SJSA1 (cell line): ENCODE results near the gene STX16. TPM values are rescaled to one million over a fixed set of nuclear protein-coding genes. Genes with fewer than 3 reads are reported as not detected.
"Not testable (repeated sequence)": the region's sequence is repeated elsewhere in the genome, so short reads cannot be mapped to it uniquely, and the experiment has no call there.

Experiments used
- DNase-seq, 2 experiments: peaks; one replicate each; pipeline ENCODE4 v3.0.0-alpha.2; 2015 to 2020; ENCODE audit warnings: low spot score in 2 of 2, low read depth in 1 of 2
- H3K27ac ChIP-seq: fragments of 250-450 bp; sonication (Bioruptor Pico); 2 replicates; pipeline ENCODE4 v1.5.1; 2020; ENCODE audit warnings: mild to moderate bottlenecking, moderate library complexity
- H3K27me3 ChIP-seq: fragments of 250-450 bp; sonication (Bioruptor Pico); replicated peaks from 2 replicates; pipeline ENCODE4 v1.5.1; 2020; ENCODE audit warnings: mild to moderate bottlenecking, moderate library complexity
- H3K36me3 ChIP-seq: fragments of 250-450 bp; sonication (Bioruptor Pico); 2 replicates; pipeline ENCODE4 v1.5.1; 2020; ENCODE audit warnings: mild to moderate bottlenecking
- H3K4me1 ChIP-seq: fragments of 250-450 bp; sonication (Bioruptor Pico); replicated peaks from 2 replicates; pipeline ENCODE4 v1.6.1; 2021; ENCODE audit warnings: mild to moderate bottlenecking
- H3K4me3 ChIP-seq: fragments of 250-450 bp; sonication (Bioruptor Pico); 2 replicates; pipeline ENCODE4 v1.5.1; 2020; ENCODE audit warnings: mild to moderate bottlenecking
- H3K9me3 ChIP-seq: fragments of 250-450 bp; sonication (Bioruptor Pico); replicated peaks from 2 replicates; pipeline ENCODE4 v1.5.1; 2020; ENCODE audit warnings: mild to moderate bottlenecking
- total RNA-seq: library from RNA; depleted of rRNA; stranded (reverse); fragments of >200 nt; shearing (Covaris generic); gene quantifications from 2 replicates; pipeline ENCODE4 v1.2.3, GENCODE V29; 2014; rRNA removed

STX16 gene
- total RNA-seq, 1 experiment from 2014 or later, result 26.2 TPM

DNA sequence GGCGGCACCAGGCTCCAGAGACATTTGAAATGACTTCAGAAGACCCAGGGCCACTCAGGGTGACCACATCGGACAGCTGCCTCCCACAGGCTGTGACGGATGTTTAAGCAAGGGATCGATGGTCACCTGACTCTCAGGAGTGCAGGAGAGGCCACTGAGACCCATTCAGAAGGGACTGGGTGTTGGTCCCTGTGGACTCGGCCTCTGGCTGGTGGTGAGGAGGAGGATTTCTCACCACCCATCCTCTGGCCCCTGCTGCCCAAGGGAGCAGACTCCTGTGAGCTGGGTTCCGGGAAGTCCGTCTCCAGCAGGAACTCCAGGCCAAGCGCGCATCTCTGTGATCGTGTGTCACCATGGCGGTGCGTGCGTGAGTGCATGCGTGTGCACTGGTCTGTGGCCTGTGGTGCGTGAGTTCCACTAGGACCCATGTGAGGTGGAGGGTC lies 67.1 kb downstream of the STX16 start:
- Histone ChIP-seq H3K27me3 (0 out of 2 replicates have a peak, but pooled peaks cover 5% of the 10 kb centered on the region), H3K4me3 (no peak overlapping the region), H3K36me3 (no peaks in the 10 kb centered on the region), H3K9me3 (no peaks in the 10 kb centered on the region), H3K4me1 (no peaks in the 10 kb centered on the region), H3K27ac (no peak overlapping the region)
- DNase-seq, result peak in 1 of 2 experiments; percentile 39

DNA sequence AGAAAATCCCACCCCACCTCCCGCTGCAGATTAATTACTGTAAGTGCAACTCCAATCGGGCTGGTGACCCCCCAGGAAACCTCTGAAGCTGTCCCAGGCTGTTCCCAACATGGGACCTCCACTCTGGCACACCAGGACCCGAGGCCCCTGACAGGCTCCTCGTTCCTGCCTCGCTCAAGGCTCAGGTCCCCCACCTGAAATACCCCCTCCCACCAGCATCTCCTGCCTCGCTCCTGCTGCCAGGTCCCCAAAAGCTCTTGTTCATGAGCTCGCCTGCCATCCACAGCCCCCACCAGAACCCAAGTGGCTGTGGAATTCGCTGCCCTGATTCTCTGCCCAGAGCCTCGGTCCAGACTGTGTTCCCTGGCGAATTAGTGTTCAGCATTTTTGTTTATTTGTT lies 67.6 kb downstream of the STX16 start:
- H3K9me3 ChIP-seq, result no peaks in the 10 kb centered on the region
- H3K36me3 ChIP-seq, result no peaks in the 10 kb centered on the region
- H3K4me1 ChIP-seq, result no peaks in the 10 kb centered on the region
- H3K27ac ChIP-seq, result no peak overlapping the region
- H3K27me3 ChIP-seq, result peaks cover 5% of the 10 kb centered on the region; the same call in 1 of the 2 replicates
- DNase-seq, result no peak
- H3K4me3 ChIP-seq, result no peak overlapping the region

DNA sequence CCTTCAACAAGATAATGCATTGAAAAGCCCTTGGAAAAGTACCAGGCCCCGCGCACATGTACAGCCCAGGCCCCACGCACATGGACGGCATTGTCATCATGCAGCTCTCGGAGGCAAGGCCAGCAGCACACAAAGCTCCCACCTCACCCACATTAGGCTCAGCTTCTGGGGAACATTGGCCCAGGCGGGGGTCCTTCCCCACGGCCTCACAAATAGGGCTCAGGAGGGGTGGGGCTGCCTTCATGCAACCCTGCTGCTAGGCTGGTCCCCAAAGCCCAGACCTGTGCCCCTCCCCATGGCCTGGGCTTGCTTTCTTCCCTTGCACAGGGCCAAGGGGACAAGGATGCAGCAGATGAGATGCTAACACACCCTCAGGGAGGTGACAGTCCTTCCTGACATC lies 68.2 kb downstream of the STX16 start:
- no peaks in the 10 kb centered on the region for H3K9me3 ChIP-seq
- DNase-seq, result no peak
- peaks cover 9% of the 10 kb centered on the region; the same call in 1 of the 2 replicates for H3K27me3 ChIP-seq
- H3K36me3 ChIP-seq, result no peaks in the 10 kb centered on the region
- no peaks in the 10 kb centered on the region for H3K4me1 ChIP-seq
- no peak overlapping the region for H3K27ac ChIP-seq
- no peak overlapping the region for H3K4me3 ChIP-seq

DNA sequence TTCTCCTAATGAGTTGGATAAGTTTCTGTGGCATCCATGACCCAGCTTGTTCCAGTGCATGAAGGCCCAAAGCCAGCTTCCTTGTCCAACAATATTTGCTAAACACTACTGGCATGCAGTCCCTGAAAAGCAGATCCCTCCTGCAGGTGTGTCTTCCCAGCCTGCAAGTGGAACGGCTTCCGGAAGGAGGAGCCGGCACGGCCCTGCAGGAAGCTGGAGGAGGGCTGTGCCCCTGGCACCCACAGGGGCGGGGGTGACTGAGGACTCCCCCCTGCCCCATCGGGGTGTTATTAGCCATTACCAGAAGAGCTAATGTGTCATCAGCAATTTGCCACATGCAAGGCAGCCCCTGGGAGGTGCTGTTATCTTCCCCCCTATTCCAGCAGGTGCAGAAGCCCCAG lies 68.9 kb downstream of the STX16 start:
- Histone ChIP-seq H3K9me3 (no peaks in the 10 kb centered on the region), H3K4me3 (no peak overlapping the region), H3K27me3 (peaks cover 12% of the 10 kb centered on the region; the same call in 1 of the 2 replicates), H3K36me3 (no peaks in the 10 kb centered on the region), H3K27ac (no peak overlapping the region), H3K4me1 (no peaks in the 10 kb centered on the region)
- DNase-seq, result no peak

DNA sequence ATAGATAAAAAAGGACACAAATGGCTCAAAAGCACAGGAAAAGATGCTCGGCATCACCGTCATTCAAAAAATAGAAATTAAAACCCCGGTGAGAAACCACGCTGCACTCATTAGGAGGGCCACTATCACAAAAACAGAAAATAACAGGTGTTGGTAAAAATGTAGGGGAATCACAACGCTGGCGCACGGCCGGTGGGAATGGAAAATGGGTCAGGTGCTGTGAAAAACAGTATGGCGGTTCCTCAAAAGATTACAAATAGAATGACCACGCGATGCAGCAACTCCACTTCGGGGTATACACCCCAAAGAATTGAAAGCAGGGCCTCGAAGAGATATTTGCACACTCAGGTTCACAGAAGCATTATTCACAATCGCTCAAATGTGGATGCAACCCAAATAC lies 69.8 kb downstream of the STX16 start:
- Histone ChIP-seq H3K4me1 (no peaks in the 10 kb centered on the region), H3K27me3 (peaks cover 12% of the 10 kb centered on the region; the same call in 1 of the 2 replicates), H3K4me3 (no peak overlapping the region), H3K36me3 (no peaks in the 10 kb centered on the region), H3K9me3 (no peaks in the 10 kb centered on the region), H3K27ac (no peak overlapping the region)
- no peak for DNase-seq

DNA sequence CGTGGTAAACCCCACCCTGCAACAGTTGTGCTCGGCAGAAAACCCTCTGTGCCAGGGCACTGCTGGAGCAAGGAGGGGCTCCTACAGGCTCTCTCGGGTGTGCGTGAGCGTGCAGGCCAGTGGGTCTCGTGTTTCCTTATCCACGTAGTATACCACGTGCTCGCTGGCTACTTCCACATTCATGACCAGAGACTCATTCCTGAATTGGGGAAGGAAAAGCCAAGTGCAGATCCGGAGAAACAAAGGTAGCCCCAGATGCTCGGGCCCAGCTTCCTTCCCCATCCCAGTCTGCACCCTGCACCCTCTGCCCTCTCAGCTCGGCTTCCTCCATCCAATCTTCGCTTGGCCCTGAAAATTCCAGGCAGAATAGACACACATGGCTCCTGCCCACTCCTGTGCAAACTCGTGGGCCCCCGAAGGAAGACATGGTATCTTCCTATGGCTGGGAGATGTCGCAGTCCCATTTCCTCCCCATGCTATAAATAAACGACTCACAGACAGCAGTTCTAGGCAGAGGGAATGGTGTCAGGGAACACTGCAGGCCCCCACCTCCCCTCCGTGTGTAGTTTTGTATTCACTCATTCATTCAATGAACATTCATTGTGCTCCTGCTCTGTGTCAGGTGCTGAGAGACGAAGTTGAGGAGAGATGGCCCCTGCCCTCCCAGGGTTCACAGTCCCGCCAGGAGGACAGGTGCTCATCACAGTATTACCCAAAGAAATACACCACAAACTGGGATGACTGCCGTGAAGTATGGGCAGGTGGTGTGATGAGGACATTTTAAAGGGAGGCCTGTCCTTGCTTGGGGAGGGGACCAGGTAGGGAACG lies 71.1 kb downstream of the STX16 start:
- Histone ChIP-seq H3K27me3 (peaks cover 12% of the 10 kb centered on the region; the same call in 1 of the 2 replicates), H3K27ac (no peak overlapping the region), H3K9me3 (no peaks in the 10 kb centered on the region), H3K4me3 (no peak overlapping the region), H3K36me3 (no peaks in the 10 kb centered on the region), H3K4me1 (no peaks in the 10 kb centered on the region)
- no peak for DNase-seq

DNA sequence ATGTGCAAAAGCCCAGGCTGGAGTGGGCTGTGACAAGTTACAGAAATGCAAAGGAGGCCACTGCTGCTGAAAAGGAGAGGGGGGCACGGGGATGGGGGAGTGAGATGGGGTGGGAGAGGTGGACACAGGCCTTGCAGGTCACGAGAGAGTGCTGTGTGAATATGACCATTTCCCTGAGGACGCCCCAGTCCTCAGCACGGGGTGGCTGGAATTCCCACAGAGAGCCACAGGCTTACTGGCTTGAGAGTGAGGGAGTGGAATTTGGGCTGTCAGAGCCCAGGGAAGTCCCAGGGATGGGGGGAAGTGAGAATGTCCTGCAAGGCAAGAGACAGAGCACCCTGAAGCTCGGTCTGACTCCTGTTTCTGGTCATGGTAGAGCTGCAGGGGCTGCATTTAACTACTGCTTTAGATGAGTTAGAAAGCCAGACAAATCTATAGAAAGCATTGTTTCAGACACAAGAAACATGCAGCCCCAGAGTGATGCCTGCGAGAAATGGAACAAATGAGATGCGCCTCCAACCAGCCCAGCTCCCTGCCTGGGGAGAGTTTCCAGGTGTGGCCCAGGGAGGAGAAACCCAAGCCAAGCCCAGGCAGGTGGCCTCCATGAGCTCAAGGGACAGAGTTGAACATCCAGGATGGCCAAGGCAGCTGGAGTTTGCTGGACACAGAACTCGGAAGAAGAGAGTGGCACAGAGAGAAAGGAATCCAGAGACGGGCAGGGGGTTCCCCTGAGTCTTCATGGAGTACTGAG lies 72.0 kb downstream of the STX16 start:
- H3K4me3 ChIP-seq, result no peak overlapping the region
- H3K27me3 ChIP-seq, result peaks cover 12% of the 10 kb centered on the region; the same call in 1 of the 2 replicates
- H3K27ac ChIP-seq, result no peak overlapping the region
- no peaks in the 10 kb centered on the region for H3K36me3 ChIP-seq
- no peak for DNase-seq
- H3K9me3 ChIP-seq, result no peaks in the 10 kb centered on the region
- H3K4me1 ChIP-seq, result no peaks in the 10 kb centered on the region

DNA sequence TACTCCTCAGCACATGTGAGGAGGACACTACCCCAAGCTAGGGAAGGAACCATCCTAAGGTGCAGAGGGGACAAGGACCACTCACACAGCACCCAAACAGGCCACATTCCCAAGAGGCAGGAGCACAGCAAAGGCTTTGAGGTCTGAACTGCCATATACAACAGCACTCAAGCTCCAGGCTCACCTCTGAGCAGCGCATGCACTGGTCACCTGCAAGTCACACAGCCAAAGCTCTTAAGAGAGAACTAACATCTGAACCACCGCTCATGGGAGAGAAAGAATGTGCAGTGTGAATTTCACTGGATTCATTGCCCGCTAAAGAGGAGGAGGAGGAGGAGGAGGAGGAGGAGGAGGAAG lies 72.5 kb downstream of the STX16 start:
- no peak for DNase-seq
- Histone ChIP-seq H3K9me3 (no peaks in the 10 kb centered on the region), H3K36me3 (no peaks in the 10 kb centered on the region), H3K27ac (no peak overlapping the region), H3K4me1 (no peaks in the 10 kb centered on the region), H3K27me3 (peaks cover 12% of the 10 kb centered on the region; the same call in 1 of the 2 replicates), H3K4me3 (no peak overlapping the region)

DNA sequence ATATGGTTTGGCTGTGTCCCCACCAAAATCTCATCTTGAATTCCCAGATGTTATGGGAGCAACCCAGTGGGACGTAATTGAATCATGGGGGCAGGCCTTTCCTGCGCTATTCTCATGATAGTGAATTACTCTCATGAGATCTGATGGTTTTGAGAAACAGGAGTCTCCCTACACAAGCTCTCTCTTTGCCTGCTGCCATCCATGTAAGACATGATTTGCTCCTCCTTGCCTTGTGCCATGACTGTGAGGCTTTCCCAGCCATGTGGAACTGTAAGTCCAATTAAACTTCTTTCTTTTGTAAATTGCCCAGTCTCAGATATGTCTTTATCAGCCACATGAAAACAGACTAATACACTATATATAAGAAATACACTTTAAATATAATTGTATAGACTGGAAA lies 75.1 kb downstream of the STX16 start:
- DNase-seq, H3K36me3 ChIP-seq, H3K9me3 ChIP-seq, H3K27me3 ChIP-seq, H3K4me1 ChIP-seq, H3K4me3 ChIP-seq, H3K27ac ChIP-seq: not testable (repeated sequence)

Other genes with a start within 250 kb of the STX16 start
- gene APCDD1L, start 135.9 kb upstream of the STX16 start, total RNA-seq, result 0.24 TPM in 1 of 2 replicates, not detected in the other
- 6.8 and 7.7 TPM in 2 replicates for gene NPEPL1, start 41.5 kb downstream of the STX16 start, total RNA-seq
- not detected in 2 replicates for gene GNAS-AS1, start 199.6 kb downstream of the STX16 start, total RNA-seq
- 726 and 1,015 TPM in 2 replicates for gene GNAS, start 201.4 kb downstream of the STX16 start, total RNA-seq